ENCODE measurements around the gene TRMT112. TPM values are rescaled to one million over a fixed set of nuclear protein-coding genes. Genes with fewer than 3 reads are reported as not detected.

Gene TRMT112
- total RNA-seq, 1 donor from 2014 or later, result 149 TPM

- no peaks in the 10 kb centered on the region for H3K4me1 Mint-ChIP-seq (ENCODE audit: low read depth)
- no peak overlapping the region for H3K27ac Mint-ChIP-seq
- DNase-seq (ENCODE audit: low spot score, unreplicated experiment), result no peak
- TF ChIP-seq CTCF (IDR thresholded peaks at IDR 0.05; ENCODE audit: unreplicated experiment), result no peak
- H3K27me3 Mint-ChIP-seq, result peaks cover 3% of the 10 kb centered on the region
- H3K4me3 Mint-ChIP-seq (ENCODE audit: low read depth), result no peak overlapping the region
- no peaks in the 10 kb centered on the region for H3K9me3 Mint-ChIP-seq (ENCODE audit: low read depth)
- H3K36me3 Mint-ChIP-seq (ENCODE audit: insufficient read depth), result no peaks in the 10 kb centered on the region
These were observed 31.6 kb upstream of the TRMT112 start for GRCh38 chr11:64349025-64349387.

GRCh38 chr11:64348383-64349024 lies 31.1 kb upstream of the TRMT112 start:
- Mint-ChIP-seq H3K4me1 (ENCODE audit: low read depth) (no peaks in the 10 kb centered on the region), H3K4me3 (ENCODE audit: low read depth) (no peak overlapping the region), H3K36me3 (ENCODE audit: insufficient read depth) (no peaks in the 10 kb centered on the region), H3K9me3 (ENCODE audit: low read depth) (no peaks in the 10 kb centered on the region), H3K27ac (no peak overlapping the region), H3K27me3 (peaks cover 3% of the 10 kb centered on the region)
- DNase-seq (ENCODE audit: low spot score, unreplicated experiment), result no peak
- no peak for TF ChIP-seq CTCF (IDR thresholded peaks at IDR 0.05; ENCODE audit: unreplicated experiment)

DNA sequence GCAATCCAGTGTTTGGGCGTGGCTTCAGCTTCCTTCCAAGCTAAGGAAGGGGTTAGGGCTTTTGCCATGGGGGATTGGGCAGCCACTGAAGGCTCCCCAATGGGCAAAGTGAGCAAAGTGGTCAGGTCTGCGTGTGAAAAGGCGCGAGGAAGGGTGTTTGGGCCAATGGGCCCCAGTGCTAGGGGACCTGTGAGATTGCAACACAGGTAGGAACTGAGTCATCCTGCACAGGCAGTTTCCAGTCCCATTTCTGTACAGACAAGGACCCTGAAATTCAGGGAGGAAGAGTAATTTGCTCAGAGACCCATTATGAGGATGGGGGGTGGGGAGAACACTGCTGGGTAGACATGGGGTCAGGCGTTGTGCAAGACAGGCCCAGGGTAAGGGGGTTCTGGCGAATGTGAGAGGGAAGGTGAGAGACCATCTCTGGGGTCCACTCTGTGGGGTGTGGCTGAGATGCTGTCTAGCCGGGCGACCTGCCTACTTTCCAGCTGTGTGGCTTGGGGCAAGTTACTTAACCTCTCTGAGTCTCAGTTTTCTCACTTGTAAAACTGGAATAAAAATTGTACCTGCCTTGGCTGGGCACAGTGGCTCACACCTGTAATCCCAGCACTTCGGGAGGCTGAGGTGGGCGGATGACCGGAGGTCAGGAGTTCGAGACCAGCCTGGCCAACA lies 30.0 kb upstream of the TRMT112 start:
- H3K9me3 Mint-ChIP-seq (ENCODE audit: low read depth), result no peaks in the 10 kb centered on the region
- no peak for DNase-seq (ENCODE audit: low spot score, unreplicated experiment)
- peaks cover 3% of the 10 kb centered on the region for H3K27me3 Mint-ChIP-seq
- H3K27ac Mint-ChIP-seq, result no peak overlapping the region
- no peaks in the 10 kb centered on the region for H3K4me1 Mint-ChIP-seq (ENCODE audit: low read depth)
- H3K4me3 Mint-ChIP-seq (ENCODE audit: low read depth), result no peak overlapping the region
- TF ChIP-seq CTCF (IDR thresholded peaks at IDR 0.05; ENCODE audit: unreplicated experiment), result no peak
- no peaks in the 10 kb centered on the region for H3K36me3 Mint-ChIP-seq (ENCODE audit: insufficient read depth)

GRCh38 chr11:64344787-64345186 lies 27.4 kb upstream of the TRMT112 start:
- DNase-seq (ENCODE audit: low spot score, unreplicated experiment), result no peak
- Mint-ChIP-seq H3K4me3 (ENCODE audit: low read depth) (no peak overlapping the region), H3K36me3 (ENCODE audit: insufficient read depth) (no peaks in the 10 kb centered on the region), H3K9me3 (ENCODE audit: low read depth) (no peaks in the 10 kb centered on the region), H3K27me3 (peaks cover 17% of the 10 kb centered on the region), H3K27ac (no peak overlapping the region), H3K4me1 (ENCODE audit: low read depth) (no peaks in the 10 kb centered on the region)
- no peak for TF ChIP-seq CTCF (IDR thresholded peaks at IDR 0.05; ENCODE audit: unreplicated experiment)

GRCh38 chr11:64343767-64344559 lies 26.6 kb upstream of the TRMT112 start:
- no peak overlapping the region for H3K27ac Mint-ChIP-seq
- H3K27me3 Mint-ChIP-seq, result peaks cover 26% of the 10 kb centered on the region
- no peaks in the 10 kb centered on the region for H3K9me3 Mint-ChIP-seq (ENCODE audit: low read depth)
- H3K36me3 Mint-ChIP-seq (ENCODE audit: insufficient read depth), result no peaks in the 10 kb centered on the region
- H3K4me3 Mint-ChIP-seq (ENCODE audit: low read depth), result no peak overlapping the region
- TF ChIP-seq CTCF (IDR thresholded peaks at IDR 0.05; ENCODE audit: unreplicated experiment), result peak; percentile 32
- H3K4me1 Mint-ChIP-seq (ENCODE audit: low read depth), result no peaks in the 10 kb centered on the region
- no peak for DNase-seq (ENCODE audit: low spot score, unreplicated experiment)

Data from progenitor cell of endocrine pancreas (in vitro differentiated cells).